SJSA1 (cell line): ENCODE measurements around the gene RPP25. TPM values are rescaled to one million over a fixed set of nuclear protein-coding genes. Genes with fewer than 3 reads are reported as not detected.

Source experiments
- DNase-seq, 2 experiments: peaks; one replicate each; pipeline ENCODE4 v3.0.0-alpha.2; 2015 to 2020; ENCODE audit warnings: low spot score in 2 of 2, low read depth in 1 of 2
- H3K27ac ChIP-seq: fragments of 250-450 bp; sonication (Bioruptor Pico); 2 replicates; pipeline ENCODE4 v1.5.1; 2020; ENCODE audit warnings: mild to moderate bottlenecking, moderate library complexity
- H3K27me3 ChIP-seq: fragments of 250-450 bp; sonication (Bioruptor Pico); replicated peaks from 2 replicates; pipeline ENCODE4 v1.5.1; 2020; ENCODE audit warnings: mild to moderate bottlenecking, moderate library complexity
- H3K36me3 ChIP-seq: fragments of 250-450 bp; sonication (Bioruptor Pico); 2 replicates; pipeline ENCODE4 v1.5.1; 2020; ENCODE audit warnings: mild to moderate bottlenecking
- H3K4me1 ChIP-seq: fragments of 250-450 bp; sonication (Bioruptor Pico); replicated peaks from 2 replicates; pipeline ENCODE4 v1.6.1; 2021; ENCODE audit warnings: mild to moderate bottlenecking
- H3K4me3 ChIP-seq: fragments of 250-450 bp; sonication (Bioruptor Pico); 2 replicates; pipeline ENCODE4 v1.5.1; 2020; ENCODE audit warnings: mild to moderate bottlenecking
- H3K9me3 ChIP-seq: fragments of 250-450 bp; sonication (Bioruptor Pico); replicated peaks from 2 replicates; pipeline ENCODE4 v1.5.1; 2020; ENCODE audit warnings: mild to moderate bottlenecking
- total RNA-seq: library from RNA; depleted of rRNA; stranded (reverse); fragments of >200 nt; shearing (Covaris generic); gene quantifications from 2 replicates; pipeline ENCODE4 v1.2.3, GENCODE V29; 2014

Gene RPP25
- total RNA-seq, 1 experiment from 2014 or later = 1.9 TPM

DNA sequence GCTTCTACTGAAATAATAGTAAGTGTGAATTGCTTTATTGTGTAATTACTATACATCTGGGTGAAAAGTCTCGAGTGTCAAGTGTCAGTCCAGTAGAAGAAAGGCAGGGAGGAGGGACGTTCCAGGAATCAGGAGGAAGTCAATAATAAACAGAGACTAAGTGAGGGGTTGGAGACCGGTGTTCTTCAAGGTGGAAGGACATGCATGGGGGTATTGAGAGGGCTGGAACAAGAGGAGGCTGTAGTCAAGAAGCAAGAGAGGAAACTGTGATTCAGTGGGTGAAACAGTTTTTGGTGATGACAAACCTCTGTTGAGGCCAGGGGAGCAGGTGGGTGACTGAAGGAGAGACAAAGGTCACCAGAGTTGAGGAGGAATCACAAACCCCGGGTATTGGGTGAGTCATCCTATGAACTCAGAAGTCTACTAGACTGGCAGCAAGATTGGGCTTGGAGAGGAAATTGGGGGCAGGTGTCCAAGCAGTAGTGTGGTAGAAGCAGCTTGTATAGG lies 27.2 kb upstream of the RPP25 start:
- Histone ChIP-seq H3K36me3 (no peaks in the 10 kb centered on the region), H3K27me3 (peaks cover 20% of the 10 kb centered on the region), H3K4me3 (no peak overlapping the region), H3K4me1 (peaks cover 1% of the 10 kb centered on the region), H3K9me3 (0 out of 2 replicates have a peak, but pooled peaks cover 2% of the 10 kb centered on the region), H3K27ac (no peak overlapping the region)
- DNase-seq = no peak

DNA sequence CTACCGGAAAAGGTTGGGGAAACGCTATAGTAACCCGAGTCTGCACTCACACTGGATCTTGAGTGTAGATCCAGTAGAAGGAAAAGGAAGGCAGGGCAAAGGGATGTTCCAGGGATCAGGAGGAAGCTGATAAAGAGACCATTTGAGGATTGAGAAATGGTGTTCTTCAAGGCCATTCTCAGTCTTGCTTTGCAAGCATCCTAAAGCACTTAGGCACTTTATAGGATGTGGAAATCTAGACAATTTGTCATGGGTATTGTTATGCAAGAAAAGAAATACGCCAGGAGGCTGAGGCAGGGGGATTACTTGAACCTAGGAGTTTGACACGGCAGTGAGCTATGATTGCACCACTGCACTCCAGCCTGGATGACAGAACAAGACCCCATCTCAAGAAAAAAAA lies 25.6 kb upstream of the RPP25 start:
- H3K36me3 ChIP-seq = no peaks in the 10 kb centered on the region
- H3K27ac ChIP-seq = no peak overlapping the region
- H3K27me3 ChIP-seq = peaks cover 23% of the 10 kb centered on the region
- no peak for DNase-seq
- H3K4me3 ChIP-seq = no peak overlapping the region
- H3K4me1 ChIP-seq = peaks cover 5% of the 10 kb centered on the region
- H3K9me3 ChIP-seq = no peaks in the 10 kb centered on the region

DNA sequence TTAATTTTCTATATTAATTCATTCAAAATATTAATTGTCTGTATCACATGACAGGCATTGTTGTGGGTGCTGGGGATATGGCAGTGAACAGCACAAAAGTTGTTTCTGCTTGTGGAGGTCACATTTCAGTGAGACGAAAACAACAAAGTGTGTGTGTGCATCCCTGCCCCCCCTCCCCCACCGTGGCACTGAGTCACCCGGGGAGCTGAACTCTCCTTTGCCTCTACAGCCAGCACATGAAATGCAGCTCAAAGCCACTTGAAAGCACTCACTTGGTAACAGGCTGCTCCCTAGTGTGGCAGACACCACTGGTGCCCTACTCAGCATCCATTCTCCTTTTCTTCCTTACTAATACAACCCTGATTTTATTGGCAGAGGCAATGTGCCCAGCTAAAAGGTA lies 21.9 kb upstream of the RPP25 start:
- no peaks in the 10 kb centered on the region for H3K36me3 ChIP-seq
- no peaks in the 10 kb centered on the region for H3K9me3 ChIP-seq
- peak in 1 of 2 experiments; percentile 69 for DNase-seq
- H3K4me1 ChIP-seq = peaks cover 5% of the 10 kb centered on the region
- H3K27ac ChIP-seq = no peak overlapping the region
- H3K27me3 ChIP-seq = peaks cover 3% of the 10 kb centered on the region; the same call in 1 of the 2 replicates
- H3K4me3 ChIP-seq = no peak overlapping the region

DNA sequence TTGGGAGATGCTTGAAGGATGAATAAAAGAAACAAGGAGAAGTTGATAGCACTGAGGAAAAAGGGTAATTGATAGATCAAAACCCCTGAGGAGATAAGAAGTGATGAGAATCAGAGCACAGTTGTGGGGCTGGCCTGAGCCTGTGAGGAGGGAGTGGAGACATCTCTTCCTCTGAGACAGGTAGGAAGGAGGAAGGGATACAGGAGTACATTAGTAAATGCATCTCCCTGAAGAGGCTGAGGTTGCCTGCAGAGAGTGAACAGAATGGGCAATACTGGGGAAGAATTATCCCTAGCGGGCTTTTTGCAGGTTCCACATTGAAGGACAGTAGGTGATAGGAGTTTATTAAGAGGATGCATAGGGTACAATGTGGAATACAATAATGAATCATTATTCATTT lies 21.5 kb upstream of the RPP25 start:
- Histone ChIP-seq H3K36me3 (no peaks in the 10 kb centered on the region), H3K27ac (no peak overlapping the region), H3K27me3 (peaks cover 3% of the 10 kb centered on the region; the same call in 1 of the 2 replicates), H3K4me1 (peaks cover 5% of the 10 kb centered on the region), H3K9me3 (no peaks in the 10 kb centered on the region), H3K4me3 (no peak overlapping the region)
- DNase-seq = no peak

DNA sequence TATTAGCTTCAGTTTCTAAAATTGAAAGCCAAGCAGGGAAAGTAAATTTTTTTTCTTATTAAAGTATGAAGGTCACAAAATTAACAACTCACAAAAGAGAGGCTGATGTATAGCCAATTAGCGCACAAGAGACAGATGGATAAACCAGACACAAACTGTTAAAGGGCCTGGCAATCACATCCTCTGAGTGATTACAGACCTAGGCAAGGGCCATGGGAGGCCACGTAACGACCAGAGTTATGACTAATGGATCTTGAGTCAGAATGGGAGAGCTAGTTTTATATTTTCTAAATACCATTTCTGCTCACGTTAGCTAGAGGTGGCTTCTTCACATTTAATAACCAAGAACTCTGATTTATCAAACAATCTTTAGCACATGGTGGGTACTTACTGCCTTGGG lies 21.0 kb upstream of the RPP25 start:
- DNase-seq = no peak
- no peak overlapping the region for H3K27ac ChIP-seq
- no peaks in the 10 kb centered on the region for H3K36me3 ChIP-seq
- no peaks in the 10 kb centered on the region for H3K9me3 ChIP-seq
- no peak overlapping the region for H3K4me3 ChIP-seq
- H3K27me3 ChIP-seq = peaks cover 3% of the 10 kb centered on the region; the same call in 1 of the 2 replicates
- H3K4me1 ChIP-seq = peaks cover 5% of the 10 kb centered on the region

DNA sequence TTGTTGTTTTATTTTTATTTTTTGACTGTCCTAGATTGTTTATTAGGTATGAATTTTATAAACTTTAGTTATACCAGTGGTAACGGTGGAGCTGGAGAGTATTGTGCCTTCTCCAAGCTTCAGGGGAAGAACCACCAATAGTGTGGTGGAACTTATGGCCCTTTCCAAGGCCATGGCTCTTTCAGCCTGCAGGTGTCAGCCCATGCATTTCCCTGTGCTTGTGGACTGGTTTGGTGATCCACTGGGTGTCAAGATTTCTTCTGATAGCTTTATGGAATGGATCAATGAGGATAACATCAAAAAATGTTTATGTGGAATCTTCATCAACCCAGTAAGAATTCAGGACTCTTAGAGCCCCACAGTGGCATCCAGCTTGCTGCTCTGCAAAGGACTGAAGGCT lies 19.6 kb upstream of the RPP25 start:
- Histone ChIP-seq H3K4me1 (peaks cover 5% of the 10 kb centered on the region), H3K27me3 (peaks cover 3% of the 10 kb centered on the region; the same call in 1 of the 2 replicates), H3K9me3 (no peaks in the 10 kb centered on the region), H3K27ac (no peak overlapping the region), H3K36me3 (no peaks in the 10 kb centered on the region), H3K4me3 (no peak overlapping the region)
- no peak for DNase-seq

DNA sequence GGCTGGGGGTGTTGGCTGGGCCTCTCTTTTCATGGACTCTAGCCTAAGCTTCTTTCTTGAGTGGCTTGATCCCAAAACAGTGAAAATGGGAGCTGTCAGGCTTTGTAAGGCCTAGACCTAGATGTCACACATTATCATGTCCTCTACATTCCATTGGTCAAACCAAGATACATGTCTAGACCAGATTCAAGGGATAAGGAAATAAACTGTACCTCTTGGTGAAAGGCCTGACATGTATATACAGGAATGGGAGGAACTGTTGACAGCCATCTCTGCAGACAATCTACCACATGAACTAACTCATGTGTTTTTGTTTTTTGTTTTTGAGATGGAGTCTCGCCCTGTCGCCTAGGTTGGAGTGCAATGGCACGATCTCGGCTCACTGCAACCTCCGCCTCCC lies 11.1 kb upstream of the RPP25 start:
- Histone ChIP-seq H3K9me3 (no peaks in the 10 kb centered on the region), H3K27me3 (no peaks in the 10 kb centered on the region), H3K4me3 (no peak overlapping the region), H3K27ac (no peak overlapping the region), H3K4me1 (peaks cover 14% of the 10 kb centered on the region), H3K36me3 (no peaks in the 10 kb centered on the region)
- DNase-seq = no peak

DNA sequence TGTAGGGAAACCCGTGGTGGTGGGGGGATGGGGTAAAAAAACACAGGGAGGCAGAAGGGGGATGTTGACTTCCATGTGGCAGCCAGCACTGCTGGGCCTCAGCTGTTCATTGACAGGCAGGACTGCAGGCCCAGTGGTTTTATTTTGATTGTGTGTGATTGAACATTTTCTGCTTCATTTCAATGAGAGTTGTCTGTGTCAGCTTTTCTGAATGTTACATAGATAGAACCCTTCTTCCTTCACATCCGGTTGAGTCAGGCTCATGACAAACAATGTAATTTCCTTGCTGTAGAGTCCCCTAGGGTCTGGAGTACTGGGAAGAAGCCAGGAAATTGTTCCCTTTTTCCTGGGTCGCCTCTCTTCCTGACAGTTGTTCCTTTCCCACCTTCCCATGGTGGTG lies 8.2 kb upstream of the RPP25 start:
- Histone ChIP-seq H3K27ac (peak overlapping the region; percentile 63), H3K4me3 (no peak overlapping the region)

DNA sequence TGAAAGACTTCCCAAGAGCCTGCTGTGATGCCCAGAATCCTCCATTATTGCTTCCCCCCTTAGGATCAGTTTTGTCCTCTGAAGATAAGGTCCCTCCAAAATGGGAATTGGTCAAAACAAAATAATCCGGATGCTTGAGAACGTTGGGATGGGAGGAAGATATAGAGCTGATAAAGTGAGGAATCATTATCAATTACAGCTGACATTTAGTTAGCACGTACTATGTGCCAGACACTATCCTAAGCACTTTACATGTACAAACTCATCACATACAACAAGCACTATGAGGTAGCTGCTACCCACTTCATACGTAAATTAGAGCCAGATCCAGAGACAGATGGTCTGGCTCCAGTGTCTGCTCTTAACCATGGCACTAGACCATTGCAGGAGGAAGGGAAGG lies 6.6 kb upstream of the RPP25 start:
- no peak overlapping the region for H3K27ac ChIP-seq
- no peaks in the 10 kb centered on the region for H3K27me3 ChIP-seq
- no peaks in the 10 kb centered on the region for H3K36me3 ChIP-seq
- peaks cover 44% of the 10 kb centered on the region for H3K4me1 ChIP-seq
- DNase-seq = no peak
- no peak overlapping the region for H3K4me3 ChIP-seq
- H3K9me3 ChIP-seq = no peaks in the 10 kb centered on the region

More for the DNA sequence above, 8.2 kb upstream of the RPP25 start:
- peaks cover 35% of the 10 kb centered on the region for H3K4me1 ChIP-seq
- no peaks in the 10 kb centered on the region for H3K9me3 ChIP-seq
- DNase-seq = peak in 1 of 2 experiments; percentile 61
- no peaks in the 10 kb centered on the region for H3K36me3 ChIP-seq
- no peaks in the 10 kb centered on the region for H3K27me3 ChIP-seq

DNA sequence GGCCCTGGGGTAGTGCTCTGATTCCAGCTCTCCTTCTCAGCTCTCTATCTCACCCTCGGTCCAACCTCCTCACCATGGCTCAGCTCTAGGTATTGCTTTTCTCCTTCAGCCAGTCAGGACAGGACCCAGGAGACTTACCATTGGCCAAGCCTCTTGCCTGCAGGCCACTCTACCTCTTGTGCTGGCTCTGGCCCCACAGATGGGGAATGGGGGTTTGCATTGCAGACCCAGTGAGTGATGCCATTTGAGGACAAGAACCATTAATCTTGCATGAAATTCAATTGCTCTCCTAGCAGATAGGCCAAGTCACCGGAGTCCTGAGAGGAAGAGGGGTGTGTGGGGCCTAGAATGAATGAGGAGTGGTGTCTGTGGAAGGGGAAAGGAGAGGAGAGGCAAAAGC lies 6.1 kb upstream of the RPP25 start:
- H3K36me3 ChIP-seq = no peaks in the 10 kb centered on the region
- peaks cover 45% of the 10 kb centered on the region for H3K4me1 ChIP-seq
- no peak for DNase-seq
- no peak overlapping the region for H3K4me3 ChIP-seq
- H3K27me3 ChIP-seq = no peaks in the 10 kb centered on the region
- H3K9me3 ChIP-seq = no peaks in the 10 kb centered on the region
- no peak overlapping the region for H3K27ac ChIP-seq

DNA sequence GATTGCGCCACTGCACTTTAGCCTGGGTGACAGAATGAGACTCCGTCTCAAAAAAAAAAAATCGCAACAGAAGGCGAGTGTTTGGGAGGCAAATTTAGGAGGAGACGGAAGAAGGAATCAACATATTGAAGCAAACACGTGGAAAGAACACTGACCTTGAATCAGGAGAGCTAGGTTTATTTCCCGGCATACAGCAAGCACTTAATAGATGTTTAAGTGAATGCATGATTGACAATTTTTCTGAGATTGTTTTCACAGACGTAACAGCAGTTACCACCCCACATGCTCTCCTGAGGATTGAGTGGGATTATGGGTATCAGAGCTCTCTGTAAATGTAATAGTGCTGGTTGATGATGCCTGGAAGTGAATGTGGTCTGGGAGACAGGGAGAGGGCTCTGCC lies 5.6 kb upstream of the RPP25 start:
- DNase-seq = no peak
- Histone ChIP-seq H3K27me3 (no peaks in the 10 kb centered on the region), H3K4me1 (peaks cover 50% of the 10 kb centered on the region), H3K36me3 (no peaks in the 10 kb centered on the region), H3K9me3 (no peaks in the 10 kb centered on the region), H3K4me3 (no peak overlapping the region), H3K27ac (no peak overlapping the region)

DNA sequence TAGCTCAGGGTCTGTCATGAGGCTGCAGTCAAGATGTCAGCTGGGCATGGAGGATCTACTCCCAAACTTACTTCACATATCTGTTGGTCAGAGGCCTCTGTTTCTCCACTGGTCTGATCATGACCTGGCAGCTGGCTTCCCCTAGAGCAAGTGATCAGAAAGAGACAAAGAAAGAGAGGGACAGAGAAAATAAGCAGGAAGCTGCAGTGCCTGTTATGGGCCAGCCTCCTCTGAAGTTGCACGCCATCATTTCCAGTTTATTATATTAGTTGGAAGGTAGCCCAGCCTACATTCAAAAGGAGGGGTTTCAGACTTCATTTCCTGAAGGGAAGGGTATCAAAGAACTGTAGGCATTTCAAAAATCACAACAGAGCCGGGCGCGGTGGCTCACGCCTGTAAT lies 5.0 kb upstream of the RPP25 start:
- no peak for DNase-seq
- Histone ChIP-seq H3K4me3 (no peak overlapping the region), H3K4me1 (peaks cover 56% of the 10 kb centered on the region), H3K9me3 (no peaks in the 10 kb centered on the region), H3K36me3 (no peaks in the 10 kb centered on the region), H3K27ac (no peak overlapping the region), H3K27me3 (no peaks in the 10 kb centered on the region)

DNA sequence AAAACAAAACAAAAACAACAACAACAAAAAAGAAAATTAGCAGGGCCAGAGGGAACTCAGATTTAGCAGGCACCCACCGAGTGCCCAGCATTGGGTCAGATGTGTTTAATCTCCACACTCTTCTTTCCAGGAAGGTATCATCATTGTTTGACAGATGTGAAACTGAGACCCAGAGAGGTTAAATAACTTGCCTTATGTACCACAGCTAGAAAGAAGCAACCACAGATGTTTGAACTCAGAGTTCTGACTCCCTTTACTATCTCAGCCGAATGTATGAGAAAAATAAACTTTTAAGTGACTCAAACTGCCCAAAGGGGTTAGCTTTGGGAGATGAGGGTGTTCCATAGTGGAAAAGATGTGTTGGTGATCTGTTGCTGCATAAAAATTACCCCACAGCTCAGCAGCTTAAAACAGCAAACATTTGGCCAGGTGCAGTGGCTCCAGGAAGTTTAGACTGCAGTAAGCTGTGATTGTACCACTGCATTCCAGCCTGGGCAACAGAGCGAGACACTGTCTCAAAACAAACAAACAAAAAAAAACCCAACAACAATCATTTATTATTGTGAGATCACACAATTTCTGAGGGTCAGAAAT lies 4.5 kb upstream of the RPP25 start:
- Histone ChIP-seq H3K4me1 (peaks cover 61% of the 10 kb centered on the region), H3K4me3 (no peak overlapping the region), H3K27me3 (peaks cover 3% of the 10 kb centered on the region; the same call in 1 of the 2 replicates), H3K27ac (no peak overlapping the region), H3K9me3 (0 out of 2 replicates have a peak, but pooled peaks cover 4% of the 10 kb centered on the region), H3K36me3 (no peaks in the 10 kb centered on the region)
- peak; percentile 51 to 57 for DNase-seq

DNA sequence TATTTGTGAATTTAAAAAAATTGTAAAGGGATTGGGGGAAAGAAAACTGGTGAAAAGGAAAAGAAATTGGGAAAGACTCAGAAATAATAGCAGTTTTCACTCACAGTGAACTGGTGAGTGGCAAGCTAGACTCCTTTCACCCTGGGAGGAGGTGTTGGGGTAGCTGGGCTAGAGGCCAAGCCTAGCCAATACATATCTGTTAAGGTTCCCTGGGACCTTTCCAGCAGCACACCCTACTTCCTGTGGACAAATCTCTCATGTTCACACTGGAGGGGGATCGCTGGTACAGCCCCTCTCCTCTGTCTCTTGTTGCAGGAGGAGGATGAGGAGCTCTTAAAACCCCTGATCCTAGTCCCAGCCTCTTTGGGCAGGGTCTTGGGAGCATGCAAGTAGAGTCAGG lies 3.7 kb upstream of the RPP25 start:
- DNase-seq = no peak
- Histone ChIP-seq H3K27ac (no peak overlapping the region), H3K36me3 (no peaks in the 10 kb centered on the region), H3K27me3 (peaks cover 5% of the 10 kb centered on the region; the same call in 1 of the 2 replicates), H3K4me1 (peaks cover 61% of the 10 kb centered on the region), H3K4me3 (no peak overlapping the region), H3K9me3 (0 out of 2 replicates have a peak, but pooled peaks cover 5% of the 10 kb centered on the region)

DNA sequence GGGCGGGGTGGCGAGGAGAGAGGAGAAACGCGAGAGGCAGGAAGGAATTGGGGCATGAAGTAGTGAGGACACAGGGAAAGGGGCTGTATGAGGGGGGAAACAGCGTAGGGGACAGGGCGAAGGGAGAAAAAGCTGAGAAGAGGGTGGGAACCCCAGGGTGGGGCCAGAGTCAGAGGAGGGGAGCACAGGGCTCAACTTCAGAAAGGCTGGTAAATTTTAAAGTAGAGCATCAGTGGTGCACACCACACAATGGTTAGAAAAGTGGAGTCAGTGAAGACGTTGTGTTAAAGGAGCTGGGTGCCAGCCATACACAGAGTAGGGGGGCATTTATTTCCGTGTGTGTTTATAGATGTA lies 3.0 kb upstream of the RPP25 start:
- Histone ChIP-seq H3K9me3 (0 out of 2 replicates have a peak, but pooled peaks cover 5% of the 10 kb centered on the region), H3K36me3 (no peaks in the 10 kb centered on the region), H3K4me3 (no peak overlapping the region), H3K27me3 (peaks cover 5% of the 10 kb centered on the region; the same call in 1 of the 2 replicates), H3K4me1 (peaks cover 61% of the 10 kb centered on the region), H3K27ac (no peak overlapping the region)
- no peak for DNase-seq
